ENCODE measurements around the gene IL3RA.

The IL3RA gene

DNA sequence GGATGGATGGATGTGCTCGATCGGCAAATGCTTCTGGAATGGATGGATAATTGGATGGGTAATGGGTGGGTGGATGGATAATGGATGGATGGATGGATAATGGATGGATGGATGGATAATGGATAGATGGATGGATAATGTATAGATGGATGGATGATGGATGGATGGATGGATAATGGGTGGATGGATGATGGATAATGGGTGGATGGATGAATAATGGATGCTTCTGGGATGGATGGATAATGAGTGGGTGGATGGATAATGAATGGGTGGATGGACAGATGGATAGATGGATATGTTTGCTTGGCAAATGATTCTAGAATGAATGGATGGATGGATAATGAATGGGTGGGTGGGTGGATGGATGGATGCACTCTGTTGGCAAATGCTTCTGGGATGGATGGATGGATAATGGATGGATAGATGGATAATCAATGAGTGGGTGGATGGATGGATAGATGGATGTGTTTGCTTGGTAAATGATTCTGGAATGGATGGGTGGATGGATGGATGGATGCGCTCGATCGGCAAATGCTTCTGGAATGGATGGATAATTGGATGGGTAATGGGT, 59.1 kb downstream of the IL3RA start:
- DNase-seq (ENCODE audit: extremely low read depth, low read depth), result no peak
- no peak for TF ChIP-seq CTCF (IDR thresholded peaks at IDR 0.05; ENCODE audit: low read depth, low read length, missing control alignments)
- H3K4me3 ChIP-seq (replicated peaks; ENCODE audit: low read depth, low read length), result no peak overlapping the region

DNA sequence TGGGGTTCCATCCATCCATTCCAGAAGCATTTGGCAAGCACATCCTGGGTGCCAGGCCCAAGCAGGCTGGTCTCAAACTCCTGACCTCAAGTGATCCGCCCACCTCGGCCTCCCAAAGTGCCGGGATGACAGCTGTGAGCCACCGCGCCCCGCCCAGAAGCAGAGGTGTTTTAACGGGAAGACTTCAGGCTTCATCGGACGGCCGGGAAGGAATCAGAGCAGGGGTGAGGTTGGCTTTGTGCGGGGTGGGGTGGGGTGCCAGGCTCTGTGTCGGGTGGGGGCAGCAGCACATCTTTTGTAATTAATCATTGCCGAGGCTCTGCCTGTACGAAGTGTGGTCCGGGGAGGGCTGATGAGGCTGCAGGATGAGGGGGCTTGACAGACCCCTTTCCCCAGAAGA, 60.4 kb downstream of the IL3RA start:
- no peak for DNase-seq (ENCODE audit: extremely low read depth, low read depth)
- H3K4me3 ChIP-seq (replicated peaks; ENCODE audit: low read depth, low read length), result no peak overlapping the region
- TF ChIP-seq CTCF (IDR thresholded peaks at IDR 0.05; ENCODE audit: low read depth, low read length, missing control alignments), result no peak

GRCh38 chrX:1397441-1398270, 61.1 kb downstream of the IL3RA start:
- H3K4me3 ChIP-seq (replicated peaks; ENCODE audit: low read depth, low read length), result no peak overlapping the region
- TF ChIP-seq CTCF (IDR thresholded peaks at IDR 0.05; ENCODE audit: low read depth, low read length, missing control alignments), result no peak
- no peak for DNase-seq (ENCODE audit: extremely low read depth, low read depth)

DNA sequence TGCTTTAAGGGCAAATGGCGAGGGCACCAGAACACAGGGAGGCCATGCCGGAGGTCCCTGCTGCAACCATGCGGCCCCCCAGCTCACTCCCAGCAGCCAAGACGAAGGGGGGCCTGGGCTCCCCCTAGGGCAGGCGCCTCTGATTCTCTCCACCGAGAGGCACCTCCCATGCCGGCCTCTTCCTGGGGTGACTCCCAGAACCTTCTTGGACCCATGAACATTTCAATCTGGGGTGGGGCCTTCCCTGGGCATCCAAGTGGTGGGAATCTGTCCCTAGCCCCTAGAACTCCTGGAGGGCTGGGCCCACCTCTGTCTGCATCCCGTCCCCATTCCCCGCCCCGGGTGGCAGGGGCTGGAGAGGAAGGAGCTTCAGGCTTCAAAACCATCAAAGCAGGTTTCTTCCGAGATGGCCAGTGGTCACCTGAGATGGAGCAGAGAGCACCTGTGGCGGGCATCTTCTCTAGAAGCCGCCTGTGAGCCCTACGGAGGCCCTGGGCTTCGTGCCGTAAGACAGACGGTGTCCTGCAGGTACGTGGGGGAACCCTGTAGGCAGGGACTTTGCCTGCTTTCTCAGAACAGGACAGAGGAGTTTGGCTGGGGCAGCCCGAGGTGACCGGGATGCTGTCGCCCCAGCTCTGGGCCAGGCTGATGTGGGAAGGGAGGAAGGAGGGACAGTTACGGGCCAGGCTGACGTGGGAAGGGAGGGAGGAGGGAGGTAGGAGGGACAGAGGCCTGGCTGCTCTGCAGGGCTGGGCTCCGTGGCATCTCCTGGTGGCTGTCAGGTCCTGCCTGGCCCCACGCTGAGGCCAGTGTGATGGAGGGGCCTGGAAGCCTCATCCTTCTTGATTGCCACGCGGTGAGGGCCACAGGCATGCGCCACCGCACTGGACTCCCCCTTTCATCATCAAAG, 62.1 kb downstream of the IL3RA start:
- no peak overlapping the region for H3K4me3 ChIP-seq (replicated peaks; ENCODE audit: low read depth, low read length)
- TF ChIP-seq CTCF (IDR thresholded peaks at IDR 0.05; ENCODE audit: low read depth, low read length, missing control alignments), result no peak
- no peak for DNase-seq (ENCODE audit: extremely low read depth, low read depth)

- TF ChIP-seq CTCF (IDR thresholded peaks at IDR 0.05; ENCODE audit: low read depth, low read length, missing control alignments), result no peak
- DNase-seq (ENCODE audit: extremely low read depth, low read depth), result no peak
- no peak overlapping the region for H3K4me3 ChIP-seq (replicated peaks; ENCODE audit: low read depth, low read length)
Observed at GRCh38 chrX:1400049-1400448, 63.5 kb downstream of the IL3RA start.

GRCh38 chrX:1400742-1401471, 64.3 kb downstream of the IL3RA start:
- no peak overlapping the region for H3K4me3 ChIP-seq (replicated peaks; ENCODE audit: low read depth, low read length)
- DNase-seq (ENCODE audit: extremely low read depth, low read depth), result no peak
- no peak for TF ChIP-seq CTCF (IDR thresholded peaks at IDR 0.05; ENCODE audit: low read depth, low read length, missing control alignments)
